GM21717 (cell line): ENCODE measurements around the gene PGA3.
"Not testable (repeated sequence)": the region's sequence is repeated elsewhere in the genome, so short reads cannot be mapped to it uniquely, and the experiment has no call there.

Source experiments
- ATAC-seq: cut with Tn5 transposase; IDR thresholded peaks from one replicate; pipeline ENCODE4 v1.9.1; 2021; ENCODE audit warnings: mild to moderate bottlenecking, moderate library complexity; ENCODE audit not compliant: unreplicated experiment

PGA3 gene

DNA sequence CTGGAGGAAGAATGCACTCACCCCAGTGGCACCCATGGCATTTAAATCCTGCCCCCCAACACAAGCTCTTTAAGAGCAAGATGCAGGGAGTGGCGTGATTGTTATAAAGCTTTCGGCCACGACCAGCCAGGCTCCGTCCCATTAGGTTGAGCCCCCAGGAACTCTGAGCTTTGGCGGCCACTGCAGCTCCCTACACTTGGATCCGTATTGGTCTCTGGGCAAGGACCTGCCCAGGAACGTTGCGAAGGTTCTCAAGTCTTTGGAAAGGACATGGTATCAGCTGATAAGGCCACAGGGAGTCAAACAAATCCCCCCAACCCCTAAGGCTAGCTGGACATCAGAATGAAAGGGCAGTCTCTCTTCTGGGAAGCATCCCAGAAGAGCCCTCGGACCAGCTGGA, 32.7 kb upstream of the PGA3 start:
- no peak for ATAC-seq

GRCh38 chr11:61171907-61172306, 31.4 kb upstream of the PGA3 start:
- ATAC-seq = no peak

- no peak for ATAC-seq
Observed at GRCh38 chr11:61172356-61172755, 31.0 kb upstream of the PGA3 start.

GRCh38 chr11:61172888-61173287, 30.4 kb upstream of the PGA3 start:
- no peak for ATAC-seq

GRCh38 chr11:61173456-61173855, 29.9 kb upstream of the PGA3 start:
- ATAC-seq = no peak

GRCh38 chr11:61174273-61174672, 29.0 kb upstream of the PGA3 start:
- no peak for ATAC-seq

DNA sequence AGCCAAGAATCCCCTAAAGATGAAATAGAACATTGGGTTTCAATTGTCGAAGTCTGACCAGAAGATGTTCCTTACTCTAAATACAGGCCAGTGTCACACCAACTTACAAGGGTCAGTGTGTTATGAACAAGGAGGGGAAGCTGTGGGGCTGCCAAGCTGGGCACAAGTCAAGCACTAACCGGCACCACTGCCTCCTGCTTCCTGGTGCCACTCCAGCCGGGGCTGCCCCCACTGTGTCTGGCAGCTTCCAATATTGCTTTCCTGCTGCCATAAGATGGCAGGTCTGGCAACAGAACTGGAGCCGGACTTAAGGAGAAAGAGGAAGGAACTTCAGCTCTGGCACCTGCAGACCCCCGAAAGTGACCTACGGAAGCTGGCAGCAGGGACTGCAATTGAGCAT, 28.4 kb upstream of the PGA3 start:
- no peak for ATAC-seq

DNA sequence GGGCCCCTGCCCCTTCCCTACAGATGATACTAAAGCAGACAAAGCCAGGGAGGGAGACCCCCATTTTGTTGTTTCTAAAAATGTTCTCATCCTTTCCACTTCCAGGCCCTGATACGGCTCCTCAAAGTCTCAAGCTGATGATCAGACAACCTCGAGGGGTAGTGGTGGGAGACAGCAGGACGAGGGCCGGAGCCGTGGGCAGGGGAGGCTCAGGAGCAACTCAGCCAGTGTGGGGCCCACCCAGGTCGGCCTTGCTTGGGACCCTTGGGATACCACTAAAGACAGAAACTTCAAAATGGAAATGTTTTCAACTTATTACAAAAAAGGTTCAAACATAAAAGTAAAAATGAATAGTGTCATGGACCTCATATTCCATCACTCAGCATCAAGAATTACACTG, 26.9 kb upstream of the PGA3 start:
- ATAC-seq = no peak

DNA sequence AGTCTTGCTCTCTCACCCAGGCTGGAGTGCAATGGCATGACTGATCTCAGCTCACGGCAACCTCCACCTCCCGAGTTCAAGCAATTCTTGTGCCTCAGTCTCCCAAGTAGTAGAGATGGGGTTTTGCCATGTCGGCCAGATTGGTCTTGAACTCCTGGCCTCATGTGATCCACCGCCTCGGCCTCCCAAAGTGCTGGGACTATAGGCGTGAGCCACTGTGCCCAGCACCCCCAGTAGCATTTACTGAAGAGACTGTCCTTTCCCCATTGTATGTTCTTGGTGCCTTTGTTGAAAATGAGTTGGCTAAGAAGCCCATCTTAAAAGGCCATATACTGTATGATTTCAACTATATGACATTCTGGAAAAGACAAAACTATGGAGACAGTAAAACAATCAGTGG, 23.1 kb upstream of the PGA3 start:
- ATAC-seq = not testable (repeated sequence)

DNA sequence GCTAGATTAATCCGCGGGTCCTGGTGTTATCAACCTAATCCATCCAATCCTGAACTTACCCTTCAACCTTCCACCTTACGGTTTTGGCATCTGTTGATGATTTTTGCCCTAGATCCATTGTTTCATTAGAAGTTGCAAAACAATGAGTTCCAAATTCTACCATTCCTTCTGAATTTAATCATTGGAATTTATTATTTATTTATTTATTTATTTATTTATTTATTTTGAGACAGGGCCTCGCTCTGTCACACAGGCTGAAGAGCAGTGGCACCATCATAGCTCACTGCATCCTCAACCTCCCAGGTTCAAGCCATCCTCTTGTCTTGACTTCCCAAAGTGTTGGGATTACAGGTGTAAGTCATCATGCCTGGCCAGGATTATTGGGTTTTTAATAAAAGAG, 21.8 kb upstream of the PGA3 start:
- ATAC-seq = no peak

DNA sequence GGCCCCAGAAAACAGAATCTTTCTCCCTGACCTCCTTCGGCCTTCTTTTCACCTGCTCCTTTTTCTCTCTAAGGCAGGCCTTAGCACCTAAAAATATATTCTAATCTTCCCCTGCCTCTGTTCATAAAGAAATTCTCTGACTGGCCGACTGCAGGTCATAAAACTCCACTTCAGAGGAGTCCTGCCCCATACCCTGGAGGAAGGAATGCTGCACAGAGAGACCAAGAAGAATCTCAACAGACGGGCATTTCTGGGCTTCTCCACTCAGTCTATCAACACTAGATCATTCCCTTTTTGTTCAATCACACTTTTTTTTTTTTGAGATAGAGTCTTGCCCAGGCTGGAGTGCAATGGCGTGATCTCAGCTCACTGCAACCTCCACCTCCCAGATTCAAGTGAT, 19.7 kb upstream of the PGA3 start:
- ATAC-seq = no peak

GRCh38 chr11:61186504-61186903, 16.8 kb upstream of the PGA3 start:
- ATAC-seq = no peak

- no peak for ATAC-seq
Observed at GRCh38 chr11:61187505-61188130, 15.7 kb upstream of the PGA3 start.

DNA sequence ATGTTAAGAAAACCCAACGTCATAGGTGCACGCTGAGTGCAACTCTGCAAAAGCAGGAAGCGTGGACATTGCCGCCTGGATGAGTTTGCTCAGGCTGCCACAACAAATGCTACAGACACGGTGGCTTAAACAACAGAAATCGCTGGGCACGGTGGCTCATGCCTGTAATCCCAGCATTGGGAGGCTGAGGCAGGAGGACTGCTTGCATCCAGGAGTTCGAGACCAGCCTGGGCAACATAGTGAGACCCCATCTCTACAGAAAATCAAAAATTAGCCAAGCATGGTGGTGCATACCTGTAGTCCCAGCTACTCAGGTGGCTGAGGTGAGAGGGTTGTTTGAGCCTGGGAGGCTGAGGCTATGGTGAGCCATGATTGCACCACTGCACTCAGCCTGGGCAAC, 13.4 kb upstream of the PGA3 start:
- ATAC-seq = no peak

DNA sequence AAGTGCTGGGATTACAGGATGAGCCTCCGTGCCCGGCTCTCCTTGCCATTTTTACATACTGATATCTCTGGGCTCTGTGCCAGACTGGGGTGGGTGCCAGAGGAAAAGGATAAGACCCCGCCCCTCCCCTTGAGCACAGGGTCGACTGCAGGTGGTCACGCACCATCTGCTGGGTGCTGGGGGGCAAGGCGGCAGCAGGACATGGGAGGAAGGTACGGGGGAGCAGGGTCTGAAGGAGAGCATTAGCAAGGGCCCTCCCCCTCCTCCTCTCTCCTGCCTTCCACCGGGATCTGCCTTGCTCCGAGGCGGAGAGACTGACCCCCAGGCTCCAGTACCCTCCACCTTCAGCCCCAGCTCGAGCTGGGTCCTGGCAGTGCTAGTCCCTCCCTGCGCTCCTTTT, 9.7 kb upstream of the PGA3 start:
- ATAC-seq = no peak

DNA sequence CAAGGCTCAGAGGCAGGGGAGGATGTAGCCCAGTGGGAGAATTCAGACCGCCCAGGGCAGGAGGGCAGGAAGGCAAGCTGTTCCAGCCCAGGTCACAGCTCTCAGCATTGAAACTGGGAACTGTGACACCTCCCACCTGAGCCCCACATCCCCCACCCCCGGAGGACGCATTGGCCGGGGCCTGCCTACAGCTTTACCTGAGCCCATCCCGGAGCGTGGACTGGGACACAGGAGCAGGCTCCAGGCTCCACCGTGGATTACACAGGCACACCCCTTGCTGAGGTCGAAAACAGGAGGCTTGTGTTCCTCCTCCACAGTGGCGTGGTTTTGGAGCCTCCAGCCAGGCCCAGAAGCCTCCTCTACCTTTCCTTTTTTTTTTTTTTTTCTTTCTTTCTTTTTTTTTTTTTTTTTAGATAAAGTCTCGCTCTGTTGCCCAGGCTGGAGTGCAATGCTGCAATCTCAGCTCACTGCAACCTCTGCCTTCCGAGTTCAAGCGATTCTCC, 9.1 kb upstream of the PGA3 start:
- ATAC-seq = no peak

GRCh38 chr11:61194981-61195695, 8.2 kb upstream of the PGA3 start:
- no peak for ATAC-seq

DNA sequence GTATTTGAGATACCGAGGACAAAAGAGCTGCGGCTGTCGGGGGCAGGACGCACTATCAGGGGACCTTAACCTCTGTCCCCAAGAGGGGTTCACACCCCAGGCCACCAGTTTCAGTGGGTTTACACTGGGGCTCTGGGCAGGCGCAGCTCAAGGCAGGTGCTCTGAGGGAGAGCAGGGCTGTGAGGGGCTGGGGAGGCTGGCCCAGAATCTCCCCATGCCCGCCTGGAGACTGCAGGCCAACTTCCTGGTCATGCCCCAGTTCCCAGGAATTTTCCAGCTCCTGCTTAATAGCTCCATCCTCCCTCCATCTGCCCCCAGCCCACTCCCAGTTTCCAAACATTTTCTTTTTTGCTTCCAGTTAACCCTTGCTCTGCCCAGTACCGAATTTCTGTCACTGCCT, 7.6 kb upstream of the PGA3 start:
- no peak for ATAC-seq

GRCh38 chr11:61198361-61198760, 5.0 kb upstream of the PGA3 start:
- ATAC-seq = no peak

DNA sequence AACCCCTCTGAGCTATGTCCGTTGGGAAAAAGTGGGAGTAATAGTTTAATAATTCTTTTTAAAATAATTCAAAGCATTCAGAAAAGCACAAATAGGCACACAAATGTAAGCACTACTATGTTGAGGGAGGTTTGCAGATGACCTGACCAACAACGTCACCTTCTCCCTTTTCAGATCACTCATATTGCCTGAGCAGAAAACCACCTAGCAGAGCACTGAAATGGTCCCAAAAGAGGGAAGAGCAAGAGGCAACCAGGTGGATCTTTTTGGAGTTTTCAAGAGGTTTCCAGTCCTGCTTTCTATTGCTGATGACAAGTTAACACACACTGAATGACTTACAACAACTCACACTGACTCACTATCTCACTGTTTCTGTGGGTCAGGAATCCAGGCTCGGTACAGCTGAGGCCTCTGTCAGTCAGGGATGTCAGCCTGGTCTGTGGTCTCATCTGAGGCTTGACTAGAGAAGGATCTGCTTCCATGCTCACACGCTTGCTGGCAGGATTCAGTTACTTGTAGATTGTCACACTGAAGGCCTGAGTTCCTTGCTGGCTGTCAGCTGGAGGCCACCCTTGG, 4.3 kb upstream of the PGA3 start:
- ATAC-seq = no peak

- no peak for ATAC-seq
Observed at GRCh38 chr11:61201476-61201875, 1.8 kb upstream of the PGA3 start.

DNA sequence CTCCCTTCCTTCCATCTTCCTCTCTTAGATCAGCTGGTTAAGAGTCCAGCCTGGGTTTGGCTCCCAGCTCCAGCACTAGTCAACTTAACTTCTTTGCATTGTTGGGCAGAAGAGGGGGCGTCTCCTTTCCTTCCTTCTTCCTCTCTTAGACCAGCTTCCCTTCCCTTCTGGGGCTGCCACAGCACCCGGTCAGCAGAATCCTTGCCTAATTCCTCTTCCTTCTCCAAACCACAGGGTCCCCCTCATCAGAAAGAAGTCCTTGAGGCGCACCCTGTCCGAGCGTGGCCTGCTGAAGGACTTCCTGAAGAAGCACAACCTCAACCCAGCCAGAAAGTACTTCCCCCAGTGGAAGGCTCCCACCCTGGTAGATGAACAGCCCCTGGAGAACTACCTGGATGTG, 558 bp downstream of the PGA3 start:
- not testable (repeated sequence) for ATAC-seq
